HEK293 (cell line): Measurements from ENCODE around the gene AKR1A1.

ENCODE experiments used
- BCL11A ChIP-seq: fragments of 450-650 bp; formaldehyde crosslinking; IDR thresholded peaks from 2 replicates; pipeline ENCODE4 v1.5.1; 2016; ENCODE audit warnings: low read depth, missing biosample characterization, missing genetic modification characterization
- FEZF1 ChIP-seq: fragments of 450-650 bp; formaldehyde crosslinking; IDR thresholded peaks from 2 replicates; pipeline ENCODE4 v1.5.1; 2016; ENCODE audit warnings: missing biosample characterization, missing genetic modification characterization
- REST ChIP-seq: fragments of 450-650 bp; formaldehyde crosslinking; IDR thresholded peaks from 2 replicates; pipeline ENCODE4 v1.5.1; 2016; ENCODE audit warnings: missing biosample characterization, missing genetic modification characterization
- TCF7L2 ChIP-seq: IDR thresholded peaks from 2 replicates; pipeline ENCODE4 v1.6.1; 2011; ENCODE audit warnings: low read depth, mild to moderate bottlenecking, inconsistent platforms, low read length, moderate library complexity, borderline replicate concordance
- ZBTB10 ChIP-seq: fragments of 450-650 bp; formaldehyde crosslinking; IDR thresholded peaks from 2 replicates; pipeline ENCODE4 v1.5.1; 2016; ENCODE audit warnings: missing biosample characterization, missing genetic modification characterization
- ZBTB49 ChIP-seq: fragments of 450-650 bp; formaldehyde crosslinking; IDR thresholded peaks from 2 replicates; pipeline ENCODE4 v1.5.1; 2016; ENCODE audit warnings: missing biosample characterization, missing genetic modification characterization, low read depth
- ZBTB7A ChIP-seq: fragments of 450-650 bp; formaldehyde crosslinking; IDR thresholded peaks from 2 replicates; pipeline ENCODE4 v1.5.1; 2016; ENCODE audit warnings: low read depth, missing biosample characterization, missing genetic modification characterization
- ZNF24 ChIP-seq: fragments of 450-650 bp; formaldehyde crosslinking; IDR thresholded peaks from 2 replicates; pipeline ENCODE4 v1.5.1; 2016; ENCODE audit warnings: missing biosample characterization, missing genetic modification characterization
- ZNF670 ChIP-seq: fragments of 450-650 bp; formaldehyde crosslinking; IDR thresholded peaks from 2 replicates; pipeline ENCODE4 v1.5.1; 2016; ENCODE audit warnings: missing biosample characterization, missing genetic modification characterization, low read depth
- ZNF830 ChIP-seq: fragments of 450-650 bp; IDR thresholded peaks from 2 replicates; pipeline ENCODE4 v1.5.0; 2018; ENCODE audit warnings: missing biosample characterization, missing genetic modification characterization, low read depth, mild to moderate bottlenecking, moderate library complexity
- TF ChIP-seq, protein P1 (sequence below): fragments of 450-650 bp; formaldehyde crosslinking; IDR thresholded peaks from 2 replicates; pipeline ENCODE4 v1.5.1; 2016; ENCODE audit warnings: missing biosample characterization, missing genetic modification characterization
- TF ChIP-seq, protein P2 (sequence below): fragments of 450-650 bp; formaldehyde crosslinking; IDR thresholded peaks from 2 replicates; pipeline ENCODE4 v1.5.1; 2017; ENCODE audit warnings: missing biosample characterization, mild to moderate bottlenecking, missing genetic modification characterization, moderate library complexity

DNA sequence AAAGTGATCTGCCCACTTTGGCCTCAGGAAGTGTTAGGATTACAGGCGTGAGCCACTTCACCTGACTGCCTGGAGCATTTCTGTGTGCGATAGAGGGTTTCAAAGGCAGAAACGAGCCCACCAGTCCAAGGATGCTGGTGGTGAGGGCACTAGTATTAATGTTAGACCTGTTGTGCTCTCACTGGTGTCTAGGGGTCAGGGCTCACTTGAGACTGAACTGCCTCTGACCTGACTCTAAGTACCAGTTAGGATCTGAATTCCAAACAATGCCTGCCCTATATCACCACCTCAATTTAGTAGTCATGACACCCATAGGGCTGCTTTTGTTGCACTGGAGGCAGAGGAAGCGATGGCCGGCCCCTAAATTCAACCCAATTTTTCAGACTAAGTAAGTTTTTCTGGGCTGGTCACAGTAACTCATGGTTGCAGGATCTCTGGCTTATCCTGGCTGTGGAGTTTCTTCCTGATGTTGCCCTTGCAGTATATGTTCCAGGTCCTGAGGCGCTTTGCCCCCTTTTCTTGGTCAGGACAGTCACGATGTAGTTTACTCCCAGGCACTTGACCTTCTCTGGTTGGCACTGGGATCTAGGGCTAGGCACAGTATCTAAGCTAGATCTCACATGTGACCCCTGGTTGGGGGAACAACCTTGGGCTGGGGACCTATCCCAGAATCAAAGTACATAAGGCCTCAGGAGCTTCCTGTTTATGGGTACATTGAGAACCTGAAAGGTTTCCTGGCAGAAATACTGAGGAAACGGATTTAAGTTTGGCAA is 68.7 kb downstream of the AKR1A1 start:
- TF ChIP-seq, protein P1, sequence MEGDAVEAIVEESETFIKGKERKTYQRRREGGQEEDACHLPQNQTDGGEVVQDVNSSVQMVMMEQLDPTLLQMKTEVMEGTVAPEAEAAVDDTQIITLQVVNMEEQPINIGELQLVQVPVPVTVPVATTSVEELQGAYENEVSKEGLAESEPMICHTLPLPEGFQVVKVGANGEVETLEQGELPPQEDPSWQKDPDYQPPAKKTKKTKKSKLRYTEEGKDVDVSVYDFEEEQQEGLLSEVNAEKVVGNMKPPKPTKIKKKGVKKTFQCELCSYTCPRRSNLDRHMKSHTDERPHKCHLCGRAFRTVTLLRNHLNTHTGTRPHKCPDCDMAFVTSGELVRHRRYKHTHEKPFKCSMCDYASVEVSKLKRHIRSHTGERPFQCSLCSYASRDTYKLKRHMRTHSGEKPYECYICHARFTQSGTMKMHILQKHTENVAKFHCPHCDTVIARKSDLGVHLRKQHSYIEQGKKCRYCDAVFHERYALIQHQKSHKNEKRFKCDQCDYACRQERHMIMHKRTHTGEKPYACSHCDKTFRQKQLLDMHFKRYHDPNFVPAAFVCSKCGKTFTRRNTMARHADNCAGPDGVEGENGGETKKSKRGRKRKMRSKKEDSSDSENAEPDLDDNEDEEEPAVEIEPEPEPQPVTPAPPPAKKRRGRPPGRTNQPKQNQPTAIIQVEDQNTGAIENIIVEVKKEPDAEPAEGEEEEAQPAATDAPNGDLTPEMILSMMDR (tag by site-specific recombination), result no peak
- TF ChIP-seq ZNF670 (tag by site-specific recombination) (no peak), ZNF830 (tag by site-specific recombination) (no peak), ZBTB10 (tag by site-specific recombination) (no peak), REST (tag by site-specific recombination) (no peak), ZBTB49 (tag by site-specific recombination) (no peak), ZBTB7A (no peak), TCF7L2 (no peak), BCL11A (tag by site-specific recombination) (no peak), ZNF24 (tag by site-specific recombination) (no peak), FEZF1 (tag by site-specific recombination) (no peak)
- TF ChIP-seq, protein P2, sequence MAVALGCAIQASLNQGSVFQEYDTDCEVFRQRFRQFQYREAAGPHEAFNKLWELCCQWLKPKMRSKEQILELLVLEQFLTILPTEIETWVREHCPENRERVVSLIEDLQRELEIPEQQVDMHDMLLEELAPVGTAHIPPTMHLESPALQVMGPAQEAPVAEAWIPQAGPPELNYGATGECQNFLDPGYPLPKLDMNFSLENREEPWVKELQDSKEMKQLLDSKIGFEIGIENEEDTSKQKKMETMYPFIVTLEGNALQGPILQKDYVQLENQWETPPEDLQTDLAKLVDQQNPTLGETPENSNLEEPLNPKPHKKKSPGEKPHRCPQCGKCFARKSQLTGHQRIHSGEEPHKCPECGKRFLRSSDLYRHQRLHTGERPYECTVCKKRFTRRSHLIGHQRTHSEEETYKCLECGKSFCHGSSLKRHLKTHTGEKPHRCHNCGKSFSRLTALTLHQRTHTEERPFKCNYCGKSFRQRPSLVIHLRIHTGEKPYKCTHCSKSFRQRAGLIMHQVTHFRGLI (tag by site-specific recombination), result no peak
